T47D (cell line): Measurements from ENCODE around the gene IGF2R.
"Not testable (repeated sequence)": the region's sequence is repeated elsewhere in the genome, so short reads cannot be mapped to it uniquely, and the experiment has no call there.

Experiments used
- DNase-seq, 2 experiments: peaks; one replicate each; pipeline versions ENCODE4 v3.0.0 to v3.0.0-alpha.2; 2011 to 2012; ENCODE audit warnings: low read depth in 1 of 2, low spot score in 1 of 2
- JUND ChIP-seq: IDR thresholded peaks from 2 replicates; pipeline ENCODE4 v1.6.1; 2012; ENCODE audit warnings: low read depth
- in situ Hi-C: cut with HindIII; loops from 2 replicates; pipeline ENCODE4 v1.10.0; 2016; ENCODE audit warnings: low sequenced_read_pairs, low pct_unique_long_range_greater_than_20kb

Gene IGF2R

GRCh38 chr6:160127270-160128124 is 158.6 kb downstream of the IGF2R start:
- no peak for DNase-seq
- in situ Hi-C loops: no loop called here
- no peak for TF ChIP-seq JUND

DNA sequence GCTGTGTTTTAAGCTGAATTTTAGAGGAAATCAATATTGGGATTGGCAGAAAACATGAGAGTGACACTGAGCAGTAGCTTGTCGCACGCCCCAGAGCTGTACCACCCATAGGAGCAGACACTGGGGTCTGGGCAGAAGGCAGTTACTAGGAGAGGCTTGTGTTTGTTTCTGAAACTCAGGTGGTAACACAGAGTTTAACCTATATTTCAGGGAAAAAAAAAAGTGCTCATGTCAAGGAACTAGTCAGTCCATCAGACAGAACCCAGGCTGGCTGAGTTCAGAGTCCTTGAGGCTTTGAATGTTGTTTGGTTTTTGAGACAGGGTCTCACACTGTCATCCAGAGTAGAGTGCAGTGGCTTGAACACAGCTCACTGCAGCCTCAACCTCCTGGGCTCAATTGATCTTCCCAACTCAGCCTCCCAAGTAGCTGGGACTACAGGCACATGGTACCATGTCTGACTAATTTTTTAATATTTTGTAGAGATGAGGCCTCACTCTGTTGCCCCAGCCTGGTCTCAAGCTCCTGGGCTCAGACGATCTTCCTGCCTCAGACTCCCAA is 159.3 kb downstream of the IGF2R start:
- no peak for TF ChIP-seq JUND
- in situ Hi-C loops: no loop called here
- no peak for DNase-seq

DNA sequence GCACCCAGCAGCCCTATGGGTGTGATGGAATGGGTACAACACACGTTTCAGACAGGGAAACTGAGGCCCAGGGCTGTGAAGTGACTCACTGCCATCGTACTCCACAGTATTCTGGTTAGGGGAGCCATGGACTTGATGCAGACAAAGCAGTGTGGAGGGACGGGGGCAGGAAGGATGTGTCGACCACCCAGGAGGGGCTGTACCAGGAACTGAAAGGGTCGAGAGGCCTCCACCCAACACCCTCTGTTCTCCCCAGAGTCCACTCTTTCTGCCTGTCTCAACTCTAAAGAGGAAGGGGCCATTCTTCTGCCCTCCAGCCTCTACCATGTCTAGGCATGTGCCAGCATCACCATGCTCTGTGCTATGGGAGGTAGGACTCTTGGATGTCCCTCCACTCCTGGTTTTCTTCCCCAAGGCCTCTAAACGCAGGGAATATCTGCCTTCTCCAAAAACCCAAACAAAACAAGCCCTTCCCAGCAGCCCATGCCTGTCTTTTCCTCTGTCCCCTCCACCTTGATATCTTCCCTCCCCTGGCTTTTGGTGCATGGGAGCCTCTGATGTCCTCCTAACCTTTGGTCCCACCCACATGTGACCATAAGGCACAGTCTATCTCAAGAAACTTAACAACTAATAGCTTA is 160.1 kb downstream of the IGF2R start:
- TF ChIP-seq JUND: no peak
- no peak for DNase-seq

DNA sequence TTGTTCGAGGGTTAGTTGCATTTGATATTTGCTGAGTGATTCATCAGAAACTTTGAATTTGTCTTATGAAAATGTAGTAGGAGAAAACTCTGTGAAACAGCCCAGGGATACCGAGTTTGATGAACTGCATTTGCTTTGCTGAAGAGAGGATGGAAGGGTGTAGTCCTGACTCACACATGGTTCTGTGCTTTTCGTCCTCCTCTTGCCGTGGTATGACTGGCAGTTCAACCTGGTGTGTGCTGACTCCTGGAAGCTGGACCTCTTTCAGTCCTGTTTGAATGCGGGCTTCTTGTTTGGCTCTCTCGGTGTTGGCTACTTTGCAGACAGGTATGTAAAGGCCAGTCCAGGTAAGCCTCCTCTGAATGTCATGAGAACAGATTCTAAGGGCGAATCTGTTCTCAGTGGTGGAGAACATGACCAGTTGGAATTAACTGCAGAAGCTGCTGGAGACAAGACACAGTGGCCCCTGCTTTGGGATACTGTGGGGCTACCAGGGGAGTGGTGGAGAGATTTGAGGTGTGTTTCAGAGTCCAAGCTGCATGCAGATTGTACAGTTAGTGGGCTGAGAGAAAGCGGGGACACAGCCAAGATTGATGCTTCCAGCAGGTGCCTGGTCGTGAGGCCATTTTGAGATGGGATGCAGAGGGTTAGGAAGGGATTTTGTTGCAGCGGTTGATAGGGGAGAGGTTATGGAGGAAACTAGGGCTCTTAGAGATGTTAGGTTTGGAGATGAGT is 161.2 kb downstream of the IGF2R start:
- no peak for DNase-seq
- TF ChIP-seq JUND: no peak
- in situ Hi-C loops: no loop called here

More for the DNA sequence above, 160.1 kb downstream of the IGF2R start:
- in situ Hi-C loops: no loop called here

DNA sequence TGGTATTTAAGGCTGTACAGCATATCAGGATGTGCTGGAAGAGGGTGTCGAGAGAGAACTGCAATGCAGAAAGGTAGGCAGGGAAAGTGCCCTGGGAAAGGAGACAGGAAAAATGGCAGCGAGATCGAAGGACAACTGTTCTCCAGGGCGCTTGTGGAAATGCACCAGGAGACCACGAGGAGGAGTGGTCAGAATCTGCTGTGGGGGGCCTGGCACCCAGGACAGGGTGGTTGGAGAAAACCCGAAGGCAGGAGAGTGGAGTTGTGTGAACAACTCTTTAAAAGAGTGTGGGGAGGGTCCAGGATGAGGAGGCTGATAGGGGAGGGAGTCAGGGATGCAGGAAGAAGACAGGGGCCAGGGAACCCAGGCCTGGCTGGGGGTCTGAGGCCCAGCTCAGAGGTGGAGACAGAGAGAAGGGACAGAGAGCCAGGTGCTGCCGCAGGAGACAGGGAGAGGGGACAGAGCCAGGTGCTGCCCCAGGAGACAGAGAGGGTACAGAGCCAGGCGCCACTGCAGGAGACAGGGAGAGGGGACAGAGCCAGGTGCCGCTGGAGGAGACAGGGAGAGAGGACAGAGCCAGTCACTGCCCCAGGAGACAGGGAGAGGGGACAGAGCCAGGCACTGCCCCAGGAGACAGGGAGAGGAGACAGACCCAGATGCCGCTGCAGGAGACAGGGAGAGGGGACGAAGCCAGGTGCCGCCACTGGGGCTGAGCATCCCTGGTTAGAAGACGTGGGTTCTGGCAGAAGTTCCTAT is 162.0 kb downstream of the IGF2R start:
- DNase-seq: no peak
- in situ Hi-C loops: no loop called here
- TF ChIP-seq JUND: no peak

GRCh38 chr6:160131636-160132296 is 162.9 kb downstream of the IGF2R start:
- in situ Hi-C loops: no loop called here
- no peak for TF ChIP-seq JUND
- no peak for DNase-seq

- in situ Hi-C loops: no loop called here
- no peak for DNase-seq
- TF ChIP-seq JUND: no peak
Measured at GRCh38 chr6:160132297-160132637, 163.4 kb downstream of the IGF2R start.

DNA sequence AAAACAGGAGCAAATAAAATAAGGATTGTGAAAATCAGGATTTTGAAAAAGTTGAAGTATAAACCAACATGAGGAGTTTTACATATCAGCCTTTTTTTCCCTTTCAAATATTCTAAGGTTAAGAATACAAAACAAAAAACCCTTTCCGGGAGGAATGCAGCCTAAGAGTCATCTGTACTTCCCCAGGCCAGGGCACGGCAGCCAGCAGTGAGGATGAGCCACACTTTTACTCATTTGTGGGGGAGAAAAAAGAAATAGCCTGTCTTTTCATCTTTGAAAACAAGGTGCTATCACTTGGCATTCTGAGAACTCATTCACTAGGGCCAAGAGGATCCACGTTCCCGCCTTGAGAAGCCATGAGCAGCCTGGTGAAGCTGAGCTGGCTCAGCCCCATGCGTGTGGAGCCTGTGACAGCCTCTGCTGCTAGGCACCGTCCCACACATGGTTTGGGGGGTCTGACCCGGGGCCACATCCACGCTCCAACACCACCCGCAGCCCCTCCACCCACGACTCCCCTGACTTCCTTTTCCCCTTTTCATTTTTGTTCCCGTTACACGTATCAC is 164.0 kb downstream of the IGF2R start:
- no peak for TF ChIP-seq JUND
- in situ Hi-C loops: no loop called here
- no peak for DNase-seq

DNA sequence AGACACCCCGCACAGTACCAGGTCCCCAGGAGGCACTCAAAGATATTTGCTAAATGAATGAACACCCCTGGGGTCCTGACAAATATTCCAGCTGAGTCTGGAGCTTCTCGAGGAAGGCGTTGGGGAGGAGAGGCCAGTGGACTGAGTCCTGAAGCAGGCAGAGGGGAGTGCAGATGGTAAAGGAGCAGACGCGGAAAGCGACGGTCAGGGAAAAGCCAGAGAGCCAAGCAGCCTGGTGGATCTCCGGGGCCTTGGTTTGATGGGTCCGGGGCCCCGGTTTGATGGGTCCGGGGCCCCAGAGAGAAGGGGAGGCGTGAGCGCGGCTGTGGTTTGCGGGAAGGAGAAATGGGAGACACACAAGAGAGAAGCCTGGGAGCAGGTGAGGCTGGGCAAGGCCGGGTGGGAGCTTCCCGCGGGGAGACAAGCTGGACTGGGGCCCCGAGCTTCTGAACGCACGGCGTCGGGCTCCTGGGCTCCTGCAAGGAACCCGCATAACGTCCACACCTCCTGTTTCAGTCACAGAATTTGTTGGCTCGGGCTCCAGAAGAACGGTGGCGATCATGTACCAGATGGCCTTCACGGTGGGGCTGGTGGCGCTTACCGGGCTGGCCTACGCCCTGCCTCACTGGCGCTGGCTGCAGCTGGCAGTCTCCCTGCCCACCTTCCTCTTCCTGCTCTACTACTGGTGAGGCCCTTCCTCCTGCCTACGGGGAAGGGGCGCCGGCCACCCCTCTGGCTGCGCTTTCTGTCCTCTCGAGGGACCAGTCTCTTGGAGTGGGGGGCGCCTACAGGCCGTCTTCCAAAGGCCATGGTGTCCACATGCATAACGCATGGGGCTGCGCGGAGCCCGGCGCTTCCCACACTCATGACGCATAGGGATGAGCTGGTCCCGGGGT is 164.8 kb downstream of the IGF2R start:
- DNase-seq: no peak
- in situ Hi-C loops: no loop called here
- no peak for TF ChIP-seq JUND

- DNase-seq, in situ Hi-C loops: not testable (repeated sequence)
Measured at GRCh38 chr6:160134337-160134751, 165.5 kb downstream of the IGF2R start.
